ENCODE measurements around the gene ZNF511.

The ZNF511 gene

GRCh38 chr10:133310789-133311188, 2.1 kb downstream of the ZNF511 start:
- no peak overlapping the region for H3K4me3 ChIP-seq (ENCODE audit: low read depth, low read length)
- no peak for TF ChIP-seq CTCF (IDR thresholded peaks at IDR 0.05; ENCODE audit: low read depth, low read length)

GRCh38 chr10:133311570-133311969, 2.9 kb downstream of the ZNF511 start:
- H3K4me3 ChIP-seq (ENCODE audit: low read depth, low read length) = no peak overlapping the region
- no peak for TF ChIP-seq CTCF (IDR thresholded peaks at IDR 0.05; ENCODE audit: low read depth, low read length)

- TF ChIP-seq CTCF (IDR thresholded peaks at IDR 0.05; ENCODE audit: low read depth, low read length) = no peak
Measured at GRCh38 chr10:133312016-133312768, 3.5 kb downstream of the ZNF511 start.

GRCh38 chr10:133312769-133313145, 4.0 kb downstream of the ZNF511 start:
- TF ChIP-seq CTCF (IDR thresholded peaks at IDR 0.05; ENCODE audit: low read depth, low read length) = no peak
- no peak overlapping the region for H3K4me3 ChIP-seq (ENCODE audit: low read depth, low read length)

More at GRCh38 chr10:133312016-133312768, 3.5 kb downstream of the ZNF511 start:
- no peak overlapping the region for H3K4me3 ChIP-seq (ENCODE audit: low read depth, low read length)

GRCh38 chr10:133313192-133313591, 4.5 kb downstream of the ZNF511 start:
- H3K4me3 ChIP-seq (ENCODE audit: low read depth, low read length) = no peak overlapping the region
- TF ChIP-seq CTCF (IDR thresholded peaks at IDR 0.05; ENCODE audit: low read depth, low read length) = no peak

GRCh38 chr10:133314911-133315310, 6.2 kb downstream of the ZNF511 start:
- no peak for TF ChIP-seq CTCF (IDR thresholded peaks at IDR 0.05; ENCODE audit: low read depth, low read length)
- no peak overlapping the region for H3K4me3 ChIP-seq (ENCODE audit: low read depth, low read length)

- no peak for TF ChIP-seq CTCF (IDR thresholded peaks at IDR 0.05; ENCODE audit: low read depth, low read length)
- no peak overlapping the region for H3K4me3 ChIP-seq (ENCODE audit: low read depth, low read length)
Measured at GRCh38 chr10:133315847-133316246, 7.1 kb downstream of the ZNF511 start.

All from WI38 (cell line).